Motor neuron (in vitro differentiated cells): ENCODE measurements around the gene KRTAP5-10. TPM values are rescaled to one million over a fixed set of nuclear protein-coding genes. Genes with fewer than 3 reads are reported as not detected.
"Not testable (repeated sequence)": the region's sequence is repeated elsewhere in the genome, so short reads cannot be mapped to it uniquely, and the experiment has no call there.

Experiments
- ATAC-seq, 8 experiments: fragments of 200-7000 bp; cut with Tn5 transposase; replicated peaks in 6 of 8; 2 replicates each; pipeline ENCODE4 v1.8.0; 2021; ENCODE audit warnings: mild to moderate bottlenecking in 8 of 8, moderate library complexity in 8 of 8
- H3K27ac ChIP-seq, 2 donors: fragments of 250-450 bp; sonication (Bioruptor Pico); 2 replicates each; pipeline ENCODE4 v1.9.0; 2021; ENCODE audit warnings: antibody characterized with exemption in 2 of 2, mild to moderate bottlenecking in 2 of 2, moderate library complexity in 1 of 2
- H3K4me1 ChIP-seq, 2 donors: fragments of 250-450 bp; sonication (Bioruptor Pico); replicated peaks in 1 of 2; 2 replicates each; pipeline ENCODE4 v1.6.1; 2021; ENCODE audit warnings: antibody characterized with exemption in 2 of 2, mild to moderate bottlenecking in 2 of 2, moderate library complexity in 1 of 2
- H3K4me3 ChIP-seq, 5 donors: fragments of 250-450 bp; sonication (Bioruptor Pico); 2 replicates each; pipeline ENCODE4 v1.9.0; 2021; ENCODE audit warnings: antibody characterized with exemption in 5 of 5, mild to moderate bottlenecking in 5 of 5, moderate library complexity in 4 of 5
- WGBS, 10 experiments: fragments of 450-650 bp; shearing (Covaris generic); methylation state at CpG; one replicate each; pipeline ENCODE4 v1.0.0; 2022; 5-methylcytosine and 5-hydroxymethylcytosine counted together
- in situ Hi-C, 9 experiments: fragments of 400-800 bp; cut with MboI; loops; one replicate each; pipeline ENCODE4 v1.15.0; 2021; ENCODE audit warnings: low sequenced_read_pairs in 9 of 9, low pct_unique_long_range_greater_than_20kb in 2 of 9; ENCODE audit not compliant: unreplicated experiment in 9 of 9
- total RNA-seq, 8 experiments: library from RNA; unstranded; fragments of 300-600 nt; gene quantifications; 2 replicates each; pipeline versions ENCODE4 v1.2.3 to v1.2.4, GENCODE V29; 2022

KRTAP5-10 gene, protein sequence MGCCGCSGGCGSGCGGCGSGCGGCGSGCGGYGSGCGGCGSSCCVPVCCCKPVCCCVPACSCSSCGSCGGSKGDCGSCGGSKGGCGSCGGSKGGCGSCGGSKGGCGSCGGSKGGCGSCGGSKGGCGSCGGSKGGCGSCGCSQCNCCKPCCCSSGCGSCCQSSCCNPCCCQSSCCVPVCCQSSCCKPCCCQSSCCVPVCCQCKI
- under 1 TPM in 4 of 8 experiments, not detected in 4; 0.17 to 0.66 (median 0.32) TPM for total RNA-seq

- H3K4me1 ChIP-seq = peaks cover 0 to 4% of the 10 kb centered on the region in 2 donors
- no peak for ATAC-seq
- H3K4me3 ChIP-seq = no peak within 1 kb of the TSS
- WGBS, 10 experiments = 0 to 79% (median 33%) methylated on average over 1 to 4 of the region's 5 CpGs; no CpG with 5 or more reads in 4 of the 10 experiments
- no peak within 1 kb of the TSS for H3K27ac ChIP-seq
- in situ Hi-C loops = no loop called here
Measured at GRCh38 chr11:71565263-71565662, at the start of gene KRTAP5-10. TSS of gene KRTAP5-10 (plus strand) at chr11:71565563. CDS start at chr11:71565588, 25 bp downstream.

- ATAC-seq = no peak
- Histone ChIP-seq H3K4me1 (no peaks in the 10 kb centered on the region), H3K27ac (no peak overlapping the region), H3K4me3 (no peak overlapping the region)
- in situ Hi-C loops = no loop called here
- WGBS, 10 experiments = 90 to 100% (median 96%) methylated on average over 1 to 10 of the region's 55 CpGs; no CpG with 5 or more reads in 6 of the 10 experiments
Measured at GRCh38 chr11:71518506-71519471, 46.6 kb upstream of the KRTAP5-10 start.

GRCh38 chr11:71519546-71519945 is 45.8 kb upstream of the KRTAP5-10 start:
- 50 to 91% (median 82%) methylated on average over 2 to 6 of the region's 10 CpGs; no CpG with 5 or more reads in 3 of the 10 experiments for WGBS, 10 experiments
- no peaks in the 10 kb centered on the region for H3K4me1 ChIP-seq
- no peak overlapping the region for H3K4me3 ChIP-seq
- in situ Hi-C loops = no loop called here
- no peak overlapping the region for H3K27ac ChIP-seq
- ATAC-seq = no peak

GRCh38 chr11:71525188-71525937 is 40.0 kb upstream of the KRTAP5-10 start:
- Histone ChIP-seq H3K4me1 (no peaks in the 10 kb centered on the region), H3K4me3 (no peak overlapping the region), H3K27ac (no peak overlapping the region)
- 0 to 100% (median 57%) methylated on average over 1 to 3 of the region's 3 CpGs; no CpG with 5 or more reads in 1 of the 10 experiments for WGBS, 10 experiments
- in situ Hi-C loops = no loop called here
- no peak for ATAC-seq

DNA sequence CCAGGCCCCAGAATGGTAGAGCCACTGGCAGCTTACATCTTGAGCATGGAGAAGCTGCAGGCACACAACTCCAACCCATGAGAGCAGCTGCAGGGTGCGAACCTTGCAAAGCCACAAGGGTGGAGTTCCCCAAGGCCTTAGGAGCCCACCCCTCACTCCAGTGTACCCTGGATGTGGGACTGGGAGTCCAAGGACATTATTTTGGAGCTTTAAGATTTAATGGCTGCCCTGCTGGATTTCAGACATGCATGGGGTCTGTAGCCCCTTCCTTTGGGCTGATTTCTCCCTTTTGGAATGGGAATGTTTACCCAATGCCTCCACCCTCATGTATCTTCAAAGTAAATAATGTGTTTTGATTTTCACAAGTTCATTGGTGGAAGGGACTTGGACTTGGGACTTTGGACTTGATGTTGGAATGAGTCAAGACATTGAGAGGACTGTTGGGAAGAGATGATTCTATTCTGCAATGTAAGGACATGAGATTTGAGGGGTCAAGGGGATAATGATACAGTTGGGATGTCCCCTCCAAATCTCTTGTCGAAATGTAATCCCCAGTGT is 39.3 kb upstream of the KRTAP5-10 start:
- no peak overlapping the region for H3K27ac ChIP-seq
- no peak overlapping the region for H3K4me3 ChIP-seq
- H3K4me1 ChIP-seq = no peaks in the 10 kb centered on the region
- ATAC-seq = no peak
- in situ Hi-C loops = no loop called here
- WGBS, 10 experiments = 17 to 43% (median 25%) methylated on average over 1 of the region's 2 CpGs; no CpG with 5 or more reads in 5 of the 10 experiments

DNA sequence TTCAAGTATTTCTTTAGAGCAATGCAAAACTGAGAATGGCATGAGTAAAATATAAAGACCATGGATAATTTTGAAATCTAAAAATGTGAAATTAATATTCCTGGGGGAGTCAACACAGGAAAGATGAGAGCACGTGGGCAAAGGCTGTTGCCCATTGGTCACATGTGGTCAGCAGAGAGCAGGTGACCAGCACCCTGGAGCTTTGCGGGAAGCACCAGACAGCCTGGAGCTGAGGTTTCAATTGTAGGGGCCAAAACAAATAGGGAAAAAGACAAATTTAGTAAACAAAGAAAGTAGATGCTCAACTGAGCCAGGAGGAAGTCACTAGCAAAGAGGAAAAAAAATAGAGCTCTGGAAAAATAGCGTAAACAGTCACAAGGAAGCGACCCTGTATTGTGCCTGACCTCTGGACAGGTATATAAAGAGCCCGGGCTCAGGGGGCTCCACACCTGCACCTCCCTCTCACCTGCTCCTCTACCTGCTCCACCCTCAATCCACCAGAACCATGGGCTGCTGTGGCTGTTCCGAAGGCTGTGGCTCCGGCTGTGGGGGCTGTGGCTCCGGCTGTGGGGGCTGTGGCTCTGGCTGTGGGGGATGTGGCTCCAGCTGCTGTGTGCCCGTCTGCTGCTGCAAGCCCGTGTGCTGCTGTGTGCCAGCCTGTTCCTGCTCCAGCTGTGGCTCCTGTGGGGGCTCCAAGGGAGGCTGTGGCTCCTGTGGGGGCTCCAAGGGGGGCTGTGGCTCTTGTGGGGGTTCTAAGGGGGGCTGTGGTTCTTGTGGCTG is 38.4 kb upstream of the KRTAP5-10 start, which contains the start of gene KRTAP5-7:
KRTAP5-7 (plus strand) TSS at position 472 of the 780 bp plus-strand sequence; CDS start at position 506, 34 bp downstream.
- H3K4me3 ChIP-seq, ATAC-seq, H3K4me1 ChIP-seq, in situ Hi-C loops, H3K27ac ChIP-seq: not testable (repeated sequence)
- 0 to 57% (median 41%) methylated on average over 2 to 7 of the region's 10 CpGs; no CpG with 5 or more reads in 2 of the 10 experiments for WGBS, 10 experiments

DNA sequence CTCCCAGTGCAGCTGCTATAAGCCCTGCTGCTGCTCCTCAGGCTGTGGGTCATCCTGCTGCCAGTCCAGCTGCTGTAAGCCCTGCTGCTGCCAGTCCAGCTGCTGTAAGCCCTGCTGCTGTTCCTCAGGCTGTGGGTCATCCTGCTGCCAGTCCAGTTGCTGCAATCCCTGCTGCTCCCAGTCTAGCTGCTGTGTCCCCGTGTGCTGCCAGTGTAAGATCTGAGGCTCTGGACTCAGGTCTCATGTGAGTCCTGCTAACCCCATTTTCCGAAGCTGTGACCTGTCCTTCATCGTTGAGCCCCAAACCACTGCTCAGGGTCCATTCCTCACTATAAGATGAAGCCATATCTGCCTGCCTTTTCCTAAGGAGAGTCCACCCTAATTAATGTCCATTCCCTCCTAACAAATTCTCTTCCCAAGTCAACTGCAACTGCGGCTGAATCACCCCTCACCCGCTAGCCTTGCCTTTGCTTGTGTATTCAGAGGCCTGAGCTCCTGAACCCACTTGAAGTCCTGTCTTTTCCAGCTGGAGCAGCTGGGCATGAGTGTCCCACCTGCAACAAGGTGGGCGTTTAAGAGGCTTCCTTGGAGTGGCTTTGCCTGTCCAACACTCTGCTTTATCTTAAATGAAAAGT is 37.7 kb upstream of the KRTAP5-10 start:
- ATAC-seq = no peak
- no peak overlapping the region for H3K4me3 ChIP-seq
- no peaks in the 10 kb centered on the region for H3K4me1 ChIP-seq
- no peak overlapping the region for H3K27ac ChIP-seq
- in situ Hi-C loops = no loop called here
- 13 to 88% (median 60%) methylated on average over 1 to 5 of the region's 6 CpGs; no CpG with 5 or more reads in 4 of the 10 experiments for WGBS, 10 experiments

- in situ Hi-C loops = no loop called here
- H3K27ac ChIP-seq = no peak overlapping the region
- peaks cover 5 to 8% of the 10 kb centered on the region in 2 donors for H3K4me1 ChIP-seq
- 61 to 100% (median 88%) methylated on average over 1 to 11 of the region's 11 CpGs; no CpG with 5 or more reads in 2 of the 10 experiments for WGBS, 10 experiments
- ATAC-seq = peak in 5 of 8 experiments; percentile 57 to 79 (median 64)
- H3K4me3 ChIP-seq = no peak overlapping the region
Measured at GRCh38 chr11:71530602-71531001, 34.8 kb upstream of the KRTAP5-10 start.

DNA sequence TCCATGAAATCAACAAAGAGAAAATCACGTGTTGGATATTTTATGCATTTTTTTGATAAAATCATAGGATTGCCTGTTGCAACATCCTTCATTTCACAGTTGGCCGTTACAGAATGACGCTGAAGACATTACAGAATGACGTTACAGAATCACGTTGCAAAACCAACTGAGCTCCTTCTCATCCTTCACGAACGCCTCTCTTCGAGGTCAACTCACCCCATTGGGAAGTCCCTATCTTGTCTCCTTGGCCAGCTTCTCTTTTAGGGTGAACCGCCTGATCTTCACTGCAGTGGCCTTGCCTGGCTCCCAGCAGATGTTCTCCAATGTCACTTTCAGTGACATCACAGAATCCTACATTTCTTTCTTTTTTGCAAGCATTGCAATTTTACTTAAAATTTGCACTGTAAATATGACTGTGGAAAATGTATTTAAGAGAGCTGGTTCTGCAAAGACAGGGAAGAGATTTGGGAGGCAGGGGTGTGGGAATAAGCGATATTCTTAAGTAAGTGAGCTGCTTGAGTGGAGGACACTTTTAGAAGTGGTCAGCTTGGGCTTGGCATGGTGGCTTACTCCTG is 33.2 kb upstream of the KRTAP5-10 start:
- H3K4me1 ChIP-seq = peaks cover 5 to 13% of the 10 kb centered on the region in 2 donors
- 36 to 100% (median 73%) methylated on average over 1 to 10 of the region's 10 CpGs; no CpG with 5 or more reads in 1 of the 10 experiments for WGBS, 10 experiments
- no peak for ATAC-seq
- H3K4me3 ChIP-seq = no peak overlapping the region
- no peak overlapping the region for H3K27ac ChIP-seq
- in situ Hi-C loops = no loop called here

DNA sequence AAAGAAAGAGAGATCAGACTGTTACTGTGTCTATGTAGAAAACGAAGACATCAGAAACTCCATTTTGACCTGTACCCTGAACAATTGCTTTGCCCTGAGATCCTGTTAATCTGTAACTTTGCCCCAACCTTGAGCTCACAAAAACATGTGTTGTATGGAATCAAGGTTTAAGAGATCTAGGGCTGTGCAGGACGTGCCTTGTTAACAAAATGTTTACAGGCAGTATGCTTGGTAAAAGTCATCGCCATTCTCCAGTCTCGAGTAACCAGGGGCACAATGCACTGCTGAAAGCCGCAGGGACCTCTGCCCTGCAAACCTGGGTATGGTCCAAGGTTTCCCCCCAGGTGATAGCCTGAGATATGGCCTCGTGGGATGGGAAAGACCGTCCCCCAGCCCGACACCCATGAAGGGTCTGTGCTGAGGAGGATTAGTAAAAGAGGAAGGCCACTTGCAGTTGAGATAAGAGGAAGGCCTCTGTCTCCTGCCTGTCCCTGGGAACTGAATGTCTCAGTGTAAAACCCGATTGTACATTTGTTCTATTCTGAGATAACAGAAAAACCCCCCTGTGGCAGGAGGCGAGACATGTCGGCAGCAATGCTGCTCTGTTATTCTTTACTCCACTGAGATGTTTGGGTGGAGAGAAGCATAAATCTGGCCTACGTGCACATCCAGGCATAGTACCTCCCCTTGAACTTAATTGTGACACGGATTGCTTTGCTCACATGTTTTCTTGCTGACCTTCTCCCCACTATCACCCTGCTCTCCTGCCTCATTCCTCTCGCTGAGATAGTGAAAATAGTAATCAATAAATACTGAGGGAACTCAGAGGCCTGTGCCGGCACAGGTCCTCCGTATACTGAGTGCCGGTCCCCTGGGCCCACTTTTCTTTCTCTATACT is 30.4 kb upstream of the KRTAP5-10 start:
- ATAC-seq, H3K4me3 ChIP-seq, in situ Hi-C loops: not testable (repeated sequence)
- 0 to 88% (median 58%) methylated on average over 1 to 6 of the region's 17 CpGs; no CpG with 5 or more reads in 1 of the 10 experiments for WGBS, 10 experiments
- Histone ChIP-seq H3K4me1 (peaks cover 5 to 13% of the 10 kb centered on the region in 2 donors), H3K27ac (peak overlapping the region; percentile 63 to 70)
